NOMO-1 treated with dmso at 0.1 percent for 144 hours (cell line): ENCODE data around the gene HIP1.
"Not testable (repeated sequence)": the region's sequence is repeated elsewhere in the genome, so short reads cannot be mapped to it uniquely, and the experiment has no call there.

Experiments used
- DNase-seq: peaks from one replicate; lab custom pipeline; 2025; ENCODE audit not compliant: unreplicated experiment; lab: John Stamatoyannopoulos, UW

Gene HIP1

DNA sequence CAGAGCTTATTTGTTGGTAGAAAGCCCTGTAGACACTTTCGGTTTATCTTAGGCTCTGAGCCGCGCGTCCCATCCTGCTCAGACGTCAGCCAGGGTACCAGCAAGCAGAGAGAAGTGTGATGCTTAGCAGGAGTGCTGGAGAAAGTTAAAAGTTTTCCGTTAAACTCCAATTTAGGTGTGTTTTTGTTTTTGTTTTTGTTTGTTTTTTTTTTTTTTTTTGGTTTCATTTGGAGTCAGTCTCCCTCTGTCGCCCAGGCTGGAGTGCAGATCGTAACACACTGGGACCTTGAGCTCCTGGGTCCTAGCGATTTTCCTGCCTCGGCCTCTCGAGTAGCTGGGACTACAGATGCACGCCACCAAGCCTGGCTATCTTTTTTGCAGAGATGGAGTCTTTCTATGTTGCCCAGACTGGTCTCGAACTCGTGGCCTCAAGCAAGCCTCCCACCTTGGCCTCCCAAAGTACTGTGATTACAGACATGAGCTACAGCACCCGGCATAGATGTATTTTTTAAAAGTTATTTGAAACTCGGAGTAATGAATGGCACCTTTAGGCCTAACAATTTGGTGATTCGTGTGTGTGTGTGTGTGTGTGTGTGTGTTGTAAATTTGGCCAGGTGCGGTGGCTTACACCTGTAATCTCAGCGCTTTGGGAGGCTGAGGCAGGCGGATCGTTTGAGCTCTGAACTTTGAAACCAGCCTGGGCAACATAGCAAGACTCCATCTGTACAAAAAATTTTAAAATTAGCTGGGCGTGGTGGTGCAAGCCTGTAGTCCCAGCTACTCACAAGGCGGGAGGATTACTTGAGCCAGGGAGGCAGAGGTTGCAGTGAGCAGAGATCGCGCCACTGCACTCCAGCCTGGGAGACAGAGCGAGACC lies 1.3 kb upstream of the HIP1 start:
- DNase-seq = no peak

DNA sequence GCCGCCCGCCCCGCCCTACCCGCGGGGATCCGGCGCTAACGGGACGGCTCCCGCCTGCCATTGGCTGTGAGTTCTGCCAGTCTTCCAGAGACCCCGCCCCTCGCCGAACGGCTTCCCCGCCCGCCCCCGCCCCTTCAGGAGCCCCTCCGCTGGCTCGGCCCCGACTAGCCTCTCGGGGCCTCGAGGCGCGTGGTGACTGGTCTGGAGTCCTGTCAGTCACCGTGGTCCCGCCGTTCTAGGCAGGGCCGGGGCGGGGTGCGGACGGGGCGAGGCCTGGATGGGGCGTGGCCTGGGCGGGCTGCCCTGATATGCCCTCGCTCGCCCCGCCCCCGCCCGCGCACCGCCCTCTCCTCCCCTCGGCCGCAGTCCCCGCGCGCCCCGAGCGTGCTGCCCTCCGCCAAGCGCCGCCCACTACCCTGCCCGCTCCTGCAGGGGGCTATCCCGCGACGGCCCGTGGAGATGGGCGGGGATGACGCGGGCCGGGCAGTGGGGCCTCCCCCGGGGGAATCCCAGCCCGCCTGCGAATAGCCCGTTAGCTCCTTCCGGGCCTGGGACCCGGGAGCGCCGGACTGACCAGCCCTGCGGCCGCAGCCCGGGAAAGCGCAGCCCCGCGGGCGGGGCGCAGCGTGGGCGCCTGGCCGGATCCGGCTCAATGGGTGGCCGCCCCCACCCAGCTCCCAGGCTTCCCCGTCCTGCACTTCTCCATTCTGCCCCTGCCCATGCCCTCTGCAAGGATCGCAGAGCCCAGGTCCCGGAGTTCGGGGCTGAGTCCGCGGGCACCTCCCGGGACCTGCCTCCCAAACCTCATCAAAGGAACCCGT lies 444 bp upstream of the HIP1 start:
- peak; percentile 100 for DNase-seq

GRCh38 chr7:75737856-75738603 lies 711 bp downstream of the HIP1 start:
- DNase-seq = peak; percentile 38

- no peak for DNase-seq
These were observed 3.0 kb downstream of the HIP1 start for GRCh38 chr7:75735581-75736350.

- DNase-seq = peak; percentile 19
These were observed 3.9 kb downstream of the HIP1 start for GRCh38 chr7:75734586-75735458.

DNA sequence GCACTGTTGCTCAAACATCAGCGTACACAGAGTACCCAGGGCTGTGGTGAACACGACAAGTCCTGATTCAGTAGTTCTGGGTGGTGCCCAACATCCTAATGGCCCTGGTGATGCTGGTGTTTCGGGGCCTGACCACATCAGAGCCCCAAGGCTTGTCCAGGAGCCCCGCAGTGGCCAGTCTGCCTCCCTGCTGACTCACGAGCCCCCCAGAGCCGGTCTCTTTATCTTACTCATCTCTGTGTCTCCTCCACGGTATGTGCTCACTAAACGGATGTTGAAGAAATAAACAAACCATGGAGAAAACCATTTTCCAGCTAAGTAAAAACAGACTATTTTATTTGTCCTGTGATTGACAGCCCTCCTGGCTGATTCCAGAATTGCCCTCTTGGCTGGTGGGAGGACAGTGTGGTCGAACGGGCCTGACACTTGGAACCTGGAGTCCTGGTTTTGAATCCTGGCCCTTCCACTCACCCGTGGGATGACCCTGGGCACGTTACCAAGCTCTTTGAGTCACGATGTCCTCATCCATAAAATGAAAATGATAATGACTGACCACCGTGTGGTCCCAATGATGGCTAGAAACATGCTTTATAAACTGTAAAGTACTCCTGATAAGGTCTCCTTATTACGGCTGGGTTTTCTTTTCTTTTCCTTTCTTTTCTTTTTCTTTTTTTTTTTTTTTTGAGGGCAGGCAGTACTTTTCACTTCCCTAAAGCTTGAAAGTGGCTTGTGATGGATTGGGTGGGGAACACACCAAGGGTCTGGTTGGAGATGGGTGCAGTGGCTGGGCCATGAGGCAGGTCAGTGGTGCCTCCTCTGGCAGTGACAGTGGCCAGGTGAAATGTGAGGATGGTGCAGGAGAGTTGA lies 5.7 kb downstream of the HIP1 start:
- no peak for DNase-seq

DNA sequence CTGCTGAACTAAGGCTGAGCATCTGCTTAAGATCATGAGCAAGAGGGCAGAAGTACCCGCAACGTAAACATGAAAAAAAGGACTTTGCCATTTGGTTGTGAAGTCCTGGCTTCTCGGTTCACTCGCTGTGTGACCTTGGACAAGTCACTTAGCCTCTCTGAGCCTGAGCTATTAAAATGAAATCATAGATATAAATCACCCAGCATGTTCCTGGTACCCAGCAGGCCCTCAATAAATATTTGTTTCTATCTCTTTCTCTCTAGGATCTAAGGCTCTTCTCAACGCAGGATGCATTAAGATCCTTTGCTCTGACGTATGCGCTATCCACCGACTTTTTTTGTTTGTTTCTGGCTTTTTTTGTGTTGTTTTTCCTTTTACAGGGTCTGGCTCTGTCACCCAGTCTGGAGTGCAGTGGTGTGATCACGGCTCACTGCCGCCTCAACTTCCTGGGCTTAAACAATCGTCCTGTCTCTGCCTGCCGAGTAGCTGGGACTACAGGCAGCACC lies 6.7 kb downstream of the HIP1 start:
- DNase-seq = no peak

GRCh38 chr7:75729851-75730274 lies 8.9 kb downstream of the HIP1 start:
- DNase-seq = peak; percentile 74

DNA sequence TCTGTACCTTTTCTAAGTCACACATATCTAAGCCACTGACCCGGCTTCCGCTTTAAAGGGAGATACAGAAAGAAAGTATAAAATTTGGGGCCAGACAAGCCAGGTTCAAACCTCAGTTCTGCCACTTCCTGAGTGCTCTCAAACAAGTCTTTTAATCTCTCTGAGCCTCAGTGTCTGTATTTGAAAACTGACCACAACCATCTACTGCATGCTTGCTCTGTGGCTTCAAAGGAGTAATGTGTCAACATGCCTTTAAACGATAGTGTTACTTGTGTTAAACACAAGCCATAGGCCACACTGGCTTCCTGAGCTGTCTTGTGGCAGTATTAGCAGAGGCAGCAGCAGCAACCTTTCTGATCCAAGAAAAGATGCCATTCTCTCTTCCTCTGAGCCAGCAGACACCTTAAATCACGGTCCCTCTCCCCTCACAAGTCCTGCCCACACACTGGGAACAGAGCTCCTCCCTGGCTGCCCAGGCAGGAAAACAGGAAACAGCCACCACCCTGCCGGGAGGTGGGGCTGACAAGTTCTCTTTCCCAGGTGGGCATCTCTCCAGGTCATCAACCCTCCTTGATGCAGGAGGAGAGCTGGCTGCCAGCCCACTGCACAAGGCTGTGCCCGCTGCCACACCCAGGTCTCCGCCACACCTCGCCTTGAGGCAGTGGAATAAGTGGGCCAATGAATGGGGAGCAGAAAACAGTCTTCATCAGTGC lies 10.7 kb downstream of the HIP1 start:
- no peak for DNase-seq

GRCh38 chr7:75727351-75727750 lies 11.4 kb downstream of the HIP1 start:
- not testable (repeated sequence) for DNase-seq

GRCh38 chr7:75725306-75725705 lies 13.4 kb downstream of the HIP1 start:
- peak; percentile 59 for DNase-seq

DNA sequence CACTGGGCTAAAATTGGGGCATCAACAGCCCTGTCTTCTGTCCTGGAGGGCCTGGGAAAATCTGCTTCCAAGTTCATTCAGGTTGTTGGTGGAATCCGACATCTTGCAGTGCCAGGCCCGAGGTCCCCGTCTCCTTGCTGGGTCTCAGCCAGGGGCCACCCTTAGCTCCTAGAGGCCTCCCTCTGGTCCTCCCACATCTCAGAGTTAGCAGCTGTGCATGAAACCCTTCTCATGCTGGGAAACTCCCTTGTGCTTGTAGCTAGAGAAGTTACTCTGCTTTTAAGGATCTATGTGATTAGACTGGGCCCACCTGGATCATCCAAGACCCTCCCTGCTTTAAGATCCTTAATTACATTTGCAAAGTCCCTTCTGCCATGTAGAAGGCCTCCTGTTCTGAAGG lies 15.3 kb downstream of the HIP1 start:
- no peak for DNase-seq

DNA sequence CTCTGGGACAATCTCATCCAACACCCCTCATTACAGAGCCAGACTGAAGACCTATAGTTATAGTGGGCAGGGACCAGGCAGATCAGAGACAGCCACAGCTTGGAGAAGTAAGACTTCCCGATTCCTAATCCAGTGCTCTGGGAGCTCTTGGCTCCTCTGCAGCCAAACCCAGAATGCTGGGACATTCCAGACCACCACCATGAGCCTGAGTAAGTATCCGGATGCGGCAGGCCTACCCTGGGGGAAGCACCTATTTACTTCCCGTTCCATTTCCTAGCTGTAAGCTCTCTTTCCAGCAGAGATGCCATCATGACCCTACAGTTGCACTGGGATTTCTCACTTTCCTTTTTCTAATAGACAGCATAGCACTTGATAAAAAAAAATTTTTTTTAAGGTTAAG lies 16.4 kb downstream of the HIP1 start:
- no peak for DNase-seq

DNA sequence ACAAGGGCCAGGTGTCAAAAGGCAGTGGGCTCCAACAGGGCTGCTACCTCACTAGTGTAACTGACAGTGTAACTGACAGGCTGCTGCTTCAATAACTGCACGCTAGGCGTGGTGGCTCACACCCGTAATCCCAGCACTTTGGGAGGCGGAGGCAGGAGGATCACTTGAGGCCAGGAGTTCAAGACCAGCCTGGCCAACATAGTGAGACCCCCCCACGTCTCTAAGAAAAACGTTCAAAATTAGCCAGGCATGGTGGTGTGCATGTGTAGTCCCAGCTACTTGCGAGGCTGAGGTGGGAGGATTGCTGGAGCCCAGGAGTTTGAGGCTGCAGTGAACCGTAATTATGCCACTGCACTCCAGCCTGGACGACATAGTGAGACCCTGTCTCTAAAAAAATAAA lies 16.8 kb downstream of the HIP1 start:
- not testable (repeated sequence) for DNase-seq

DNA sequence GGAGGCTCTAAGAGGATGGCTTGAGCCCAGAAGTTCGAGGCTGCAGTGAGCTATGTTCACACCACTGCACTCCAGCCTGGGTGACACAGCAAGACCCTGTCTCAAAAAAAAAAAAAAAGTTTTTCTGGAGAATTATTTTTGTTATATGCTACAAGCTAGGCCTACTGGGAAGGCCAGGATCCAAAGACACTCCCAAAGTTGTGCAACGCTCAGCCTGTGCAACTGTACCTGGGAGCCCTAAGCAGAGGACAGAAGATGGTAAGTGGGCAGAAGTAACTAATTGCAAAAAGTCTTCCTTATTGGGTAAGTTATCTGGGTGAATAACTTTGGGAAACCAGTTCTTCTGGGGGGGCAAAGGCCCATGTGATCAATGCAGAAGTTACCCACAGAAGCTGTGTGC lies 17.3 kb downstream of the HIP1 start:
- no peak for DNase-seq

DNA sequence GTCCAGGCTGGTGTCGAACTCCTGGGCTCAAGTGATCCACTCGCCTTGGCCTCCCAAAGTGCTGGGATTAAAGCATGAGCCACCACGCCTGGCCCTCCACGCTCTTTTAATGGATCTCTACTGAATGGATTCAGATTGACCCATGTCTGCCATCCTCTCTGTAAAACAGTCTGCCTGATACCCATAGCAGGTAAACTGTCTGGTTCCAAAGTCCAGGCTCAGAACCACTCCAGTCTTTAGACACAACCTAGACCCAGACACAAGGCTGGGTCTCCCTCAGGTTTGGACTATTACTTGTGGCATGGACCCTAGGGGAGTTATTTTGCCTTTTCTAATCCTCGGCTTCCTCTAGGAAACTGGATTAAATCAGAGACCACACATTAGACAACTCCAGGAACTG lies 19.1 kb downstream of the HIP1 start:
- DNase-seq = no peak

GRCh38 chr7:75718390-75719031 lies 20.2 kb downstream of the HIP1 start:
- DNase-seq = no peak
